SJCRH30 (cell line): ENCODE measurements around the gene STEAP4. TPM values are rescaled to one million over a fixed set of nuclear protein-coding genes. Genes with fewer than 3 reads are reported as not detected.

Experiments used
- DNase-seq, 2 experiments: peaks; one replicate each; pipeline ENCODE4 v3.0.0-alpha.2; 2015 to 2020
- H3K27ac ChIP-seq: fragments of 250-450 bp; sonication (Bioruptor Pico); 2 replicates; pipeline ENCODE4 v1.5.1; 2020; ENCODE audit warnings: mild to moderate bottlenecking, moderate library complexity
- H3K27me3 ChIP-seq: fragments of 250-450 bp; sonication (Bioruptor Pico); 2 replicates; pipeline ENCODE4 v1.5.1; 2020; ENCODE audit warnings: mild to moderate bottlenecking, moderate library complexity
- H3K36me3 ChIP-seq: fragments of 250-450 bp; sonication (Bioruptor Pico); 2 replicates; pipeline ENCODE4 v1.5.1; 2020; ENCODE audit warnings: mild to moderate bottlenecking, moderate library complexity
- H3K4me1 ChIP-seq: fragments of 250-450 bp; sonication (Bioruptor Pico); 2 replicates; pipeline ENCODE4 v1.5.1; 2020; ENCODE audit warnings: mild to moderate bottlenecking, moderate library complexity
- H3K4me3 ChIP-seq: fragments of 250-450 bp; sonication (Bioruptor Pico); 2 replicates; pipeline ENCODE4 v1.5.1; 2020; ENCODE audit warnings: mild to moderate bottlenecking, moderate library complexity
- H3K9me3 ChIP-seq: fragments of 250-450 bp; sonication (Bioruptor Pico); replicated peaks from 2 replicates; pipeline ENCODE4 v1.5.1; 2020; ENCODE audit warnings: mild to moderate bottlenecking, moderate library complexity
- total RNA-seq: library from RNA; depleted of rRNA; stranded (reverse); fragments of >200 nt; shearing (Covaris generic); gene quantifications from 2 replicates; pipeline ENCODE4 v1.2.3, GENCODE V29; 2014; rRNA removed

Gene STEAP4
- total RNA-seq: not detected in 2 replicates

GRCh38 chr7:88306590-88307048 lies at the start of gene STEAP4:
STEAP4 (minus strand) TSS chr7:88306894; CDS start chr7:88284269, 22,625 bp downstream.
- Histone ChIP-seq H3K27ac (no peak within 1 kb of the TSS), H3K36me3 (no peaks in the 10 kb centered on the region), H3K27me3 (no peaks in the 10 kb centered on the region), H3K9me3 (no peaks in the 10 kb centered on the region), H3K4me1 (peaks cover 14% of the 10 kb centered on the region; the same call in 1 of the 2 replicates), H3K4me3 (no peak within 1 kb of the TSS)
- DNase-seq: no peak

- Histone ChIP-seq H3K4me3 (no peak overlapping the region), H3K9me3 (no peaks in the 10 kb centered on the region)
- no peak for DNase-seq
These were observed 48.3 kb upstream of the STEAP4 start for GRCh38 chr7:88355011-88355410.

GRCh38 chr7:88350118-88350517 lies 43.4 kb upstream of the STEAP4 start:
- H3K9me3 ChIP-seq: no peaks in the 10 kb centered on the region
- peaks cover 2% of the 10 kb centered on the region; the same call in 1 of the 2 replicates for H3K27me3 ChIP-seq
- H3K27ac ChIP-seq: no peak overlapping the region
- DNase-seq: no peak
- no peaks in the 10 kb centered on the region for H3K4me1 ChIP-seq
- no peak overlapping the region for H3K4me3 ChIP-seq
- no peaks in the 10 kb centered on the region for H3K36me3 ChIP-seq

More at GRCh38 chr7:88355011-88355410, 48.3 kb upstream of the STEAP4 start:
- no peak overlapping the region for H3K27ac ChIP-seq
- no peaks in the 10 kb centered on the region for H3K27me3 ChIP-seq
- H3K36me3 ChIP-seq: no peaks in the 10 kb centered on the region
- no peaks in the 10 kb centered on the region for H3K4me1 ChIP-seq

GRCh38 chr7:88347517-88347916 lies 40.8 kb upstream of the STEAP4 start:
- no peak overlapping the region for H3K27ac ChIP-seq
- H3K36me3 ChIP-seq: no peaks in the 10 kb centered on the region
- H3K4me3 ChIP-seq: no peak overlapping the region
- H3K27me3 ChIP-seq: peaks cover 2% of the 10 kb centered on the region; the same call in 1 of the 2 replicates
- DNase-seq: no peak
- no peaks in the 10 kb centered on the region for H3K4me1 ChIP-seq
- H3K9me3 ChIP-seq: no peaks in the 10 kb centered on the region

DNA sequence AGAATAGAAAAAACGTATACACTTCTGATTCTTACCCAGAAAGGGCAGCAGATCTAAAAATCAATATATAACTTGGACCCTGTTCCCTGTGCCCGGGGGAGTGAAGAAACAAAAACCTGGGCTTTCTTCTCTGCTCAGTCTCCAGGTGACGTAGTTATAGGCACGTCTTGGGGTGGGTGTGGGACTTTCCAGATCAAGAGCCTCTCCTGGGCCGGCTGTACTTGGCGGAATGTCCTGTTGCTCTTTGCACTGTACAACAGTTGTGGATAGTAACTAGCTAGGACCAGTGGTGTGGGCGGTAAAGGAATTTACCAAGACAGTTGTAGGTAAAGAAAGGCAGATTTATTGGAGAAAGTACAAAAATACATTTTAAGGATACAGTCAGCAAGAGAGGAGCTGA lies 40.4 kb upstream of the STEAP4 start:
- no peaks in the 10 kb centered on the region for H3K9me3 ChIP-seq
- no peak for DNase-seq
- H3K36me3 ChIP-seq: no peaks in the 10 kb centered on the region
- H3K27me3 ChIP-seq: peaks cover 2% of the 10 kb centered on the region; the same call in 1 of the 2 replicates
- no peak overlapping the region for H3K4me3 ChIP-seq
- no peaks in the 10 kb centered on the region for H3K4me1 ChIP-seq
- no peak overlapping the region for H3K27ac ChIP-seq

- peaks cover 2% of the 10 kb centered on the region; the same call in 1 of the 2 replicates for H3K27me3 ChIP-seq
- no peak overlapping the region for H3K4me3 ChIP-seq
These were observed 39.7 kb upstream of the STEAP4 start for GRCh38 chr7:88346357-88346756.

DNA sequence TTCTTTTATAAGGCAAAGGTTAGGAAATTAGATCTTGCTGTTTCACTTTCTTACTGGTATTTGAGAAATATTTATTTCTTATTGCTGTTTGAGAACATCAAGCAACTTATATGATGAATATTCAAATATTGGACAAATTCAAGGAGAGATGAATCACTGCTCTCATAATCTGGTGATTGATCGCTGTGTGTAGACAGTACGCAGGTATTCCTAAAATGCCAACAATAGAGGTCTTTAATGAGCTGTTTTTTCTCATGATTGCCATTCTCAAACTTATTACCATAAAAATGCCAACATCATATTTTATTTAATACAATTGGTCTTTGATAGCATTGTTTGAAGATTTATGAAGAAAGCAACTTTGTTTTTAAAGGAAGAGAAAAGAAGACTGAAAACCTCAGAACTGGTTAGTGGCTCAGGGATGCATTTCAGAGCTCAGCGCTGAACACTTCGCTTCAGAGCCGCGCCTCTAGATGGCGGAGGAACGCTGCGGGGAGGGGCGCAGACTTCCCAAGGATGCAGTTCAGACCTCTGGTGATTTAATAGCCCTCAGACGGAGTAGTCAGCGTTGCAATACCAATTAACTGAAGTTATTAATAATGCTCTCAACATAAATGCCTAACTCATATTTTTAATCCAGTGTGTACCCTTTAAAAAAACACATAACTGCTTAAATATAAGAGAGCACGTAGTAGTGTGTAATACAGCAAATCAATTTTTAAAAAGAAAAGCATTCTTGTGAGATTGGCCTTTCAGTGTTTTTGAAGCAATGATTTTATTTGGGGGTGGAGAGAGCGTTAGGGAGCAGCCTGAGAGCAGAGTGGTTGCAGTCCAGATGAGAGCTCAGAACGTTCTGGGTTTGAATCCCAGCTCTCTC lies 38.5 kb upstream of the STEAP4 start:
- Histone ChIP-seq H3K4me1 (no peaks in the 10 kb centered on the region), H3K27me3 (peaks cover 2% of the 10 kb centered on the region; the same call in 1 of the 2 replicates), H3K9me3 (no peaks in the 10 kb centered on the region), H3K27ac (no peak overlapping the region), H3K36me3 (no peaks in the 10 kb centered on the region), H3K4me3 (no peak overlapping the region)
- peak; percentile 36 to 62 for DNase-seq

More at GRCh38 chr7:88346357-88346756, 39.7 kb upstream of the STEAP4 start:
- Histone ChIP-seq H3K27ac (no peak overlapping the region), H3K36me3 (no peaks in the 10 kb centered on the region), H3K9me3 (no peaks in the 10 kb centered on the region), H3K4me1 (no peaks in the 10 kb centered on the region)
- no peak for DNase-seq

GRCh38 chr7:88344271-88344670 lies 37.6 kb upstream of the STEAP4 start:
- Histone ChIP-seq H3K27me3 (peaks cover 2% of the 10 kb centered on the region; the same call in 1 of the 2 replicates), H3K9me3 (no peaks in the 10 kb centered on the region), H3K27ac (no peak overlapping the region), H3K4me3 (no peak overlapping the region), H3K4me1 (peaks cover 4% of the 10 kb centered on the region; the same call in 1 of the 2 replicates), H3K36me3 (no peaks in the 10 kb centered on the region)
- peak; percentile 24 to 56 for DNase-seq

- no peak for DNase-seq
- no peak overlapping the region for H3K27ac ChIP-seq
- H3K36me3 ChIP-seq: no peaks in the 10 kb centered on the region
- H3K4me1 ChIP-seq: peaks cover 7% of the 10 kb centered on the region
- no peak overlapping the region for H3K4me3 ChIP-seq
- no peaks in the 10 kb centered on the region for H3K9me3 ChIP-seq
- H3K27me3 ChIP-seq: no peaks in the 10 kb centered on the region
These were observed 32.7 kb upstream of the STEAP4 start for GRCh38 chr7:88339195-88339922.

DNA sequence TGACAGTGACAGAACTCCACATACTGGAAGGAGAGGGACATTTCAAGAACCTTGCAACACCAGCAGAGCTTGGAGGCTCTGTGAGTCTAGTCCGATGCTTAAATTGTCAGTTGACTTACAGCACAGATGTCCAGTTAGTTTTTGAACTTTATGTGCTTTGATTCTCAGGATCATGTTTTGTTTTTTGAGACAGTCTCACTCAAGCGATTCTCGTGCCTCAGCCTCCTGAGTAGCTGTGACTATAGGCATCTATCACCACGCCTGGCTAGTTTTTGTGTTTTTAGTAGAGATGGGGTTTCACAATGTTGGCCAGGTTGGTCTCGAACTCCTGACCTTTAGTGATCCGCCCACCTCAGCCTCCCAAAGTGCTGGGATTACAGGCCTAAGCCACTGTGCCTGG lies 31.8 kb upstream of the STEAP4 start:
- Histone ChIP-seq H3K27ac (no peak overlapping the region), H3K27me3 (no peaks in the 10 kb centered on the region), H3K4me3 (no peak overlapping the region), H3K36me3 (no peaks in the 10 kb centered on the region), H3K4me1 (peaks cover 7% of the 10 kb centered on the region), H3K9me3 (no peaks in the 10 kb centered on the region)
- no peak for DNase-seq

DNA sequence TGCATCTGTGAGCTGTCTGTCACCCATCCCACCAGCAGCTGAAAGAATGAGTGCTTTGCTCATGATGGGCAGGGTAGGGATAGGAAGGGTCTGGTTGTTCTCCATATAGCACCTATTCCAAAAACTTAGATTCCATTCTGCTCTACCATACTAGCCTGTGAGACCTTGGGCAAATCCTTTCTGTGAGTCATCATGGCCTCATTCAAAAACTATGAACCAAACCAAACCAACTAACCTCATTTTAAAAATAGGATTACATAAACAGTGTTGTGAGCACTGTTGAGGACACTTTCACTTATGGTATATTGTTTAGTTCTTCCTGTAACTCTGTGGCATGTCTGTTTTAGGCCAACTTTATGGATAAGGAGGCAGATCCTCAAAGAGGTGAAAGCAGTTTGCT lies 30.9 kb upstream of the STEAP4 start:
- H3K27ac ChIP-seq: no peak overlapping the region
- no peaks in the 10 kb centered on the region for H3K9me3 ChIP-seq
- H3K4me1 ChIP-seq: peaks cover 7% of the 10 kb centered on the region
- no peaks in the 10 kb centered on the region for H3K27me3 ChIP-seq
- DNase-seq: peak; percentile 11 to 20
- no peak overlapping the region for H3K4me3 ChIP-seq
- H3K36me3 ChIP-seq: no peaks in the 10 kb centered on the region

- Histone ChIP-seq H3K9me3 (no peaks in the 10 kb centered on the region), H3K4me1 (no peaks in the 10 kb centered on the region), H3K36me3 (no peaks in the 10 kb centered on the region), H3K27me3 (no peaks in the 10 kb centered on the region), H3K4me3 (no peak overlapping the region), H3K27ac (no peak overlapping the region)
- no peak for DNase-seq
These were observed 24.6 kb upstream of the STEAP4 start for GRCh38 chr7:88331322-88331721.

DNA sequence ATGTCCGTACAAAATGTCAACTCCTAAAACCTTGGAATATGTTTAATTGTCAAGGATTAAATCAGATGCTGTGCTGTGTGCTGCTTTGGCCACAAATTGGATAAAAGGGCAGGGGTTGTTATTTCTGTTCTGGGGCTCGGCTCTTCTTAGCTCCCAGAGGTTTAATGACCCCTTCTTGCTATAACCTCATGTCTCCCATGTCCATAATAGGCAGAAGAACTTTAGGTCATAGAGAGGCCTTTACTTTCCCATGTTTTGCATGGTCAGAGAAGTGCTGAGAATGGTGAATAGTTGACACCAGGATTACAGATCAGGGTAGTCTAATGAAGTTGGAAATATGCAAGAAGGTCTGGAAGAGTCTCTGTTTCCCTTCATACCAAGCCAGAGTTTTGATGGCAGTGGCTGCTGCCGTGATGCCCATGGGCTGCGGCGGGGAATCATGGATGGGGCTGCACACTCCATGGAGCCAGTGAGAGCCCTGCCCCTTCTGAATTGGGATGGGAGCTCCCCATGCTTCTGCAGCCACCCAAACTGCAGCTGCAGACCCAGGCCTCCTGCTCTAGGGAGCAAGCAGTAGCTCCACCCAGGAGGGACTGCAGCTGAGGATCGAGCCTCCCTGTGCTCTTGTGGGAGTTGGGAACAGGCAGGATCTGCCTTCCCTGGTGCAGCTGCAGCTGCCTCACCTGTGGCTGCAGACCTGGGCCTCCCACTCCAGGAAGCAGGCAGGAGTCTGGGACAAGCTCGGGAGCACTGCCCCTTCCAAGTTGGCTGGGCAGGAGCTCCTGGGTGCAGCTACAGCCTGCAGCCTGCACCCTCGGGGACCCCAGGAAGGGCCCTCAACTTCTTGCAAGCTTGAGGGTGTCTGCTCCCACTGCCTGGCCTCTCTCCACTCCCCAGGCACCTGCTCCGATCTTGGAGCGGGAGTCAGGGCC lies 23.1 kb upstream of the STEAP4 start:
- no peaks in the 10 kb centered on the region for H3K27me3 ChIP-seq
- H3K4me1 ChIP-seq: no peaks in the 10 kb centered on the region
- no peaks in the 10 kb centered on the region for H3K9me3 ChIP-seq
- no peaks in the 10 kb centered on the region for H3K36me3 ChIP-seq
- no peak overlapping the region for H3K27ac ChIP-seq
- no peak for DNase-seq
- no peak overlapping the region for H3K4me3 ChIP-seq

DNA sequence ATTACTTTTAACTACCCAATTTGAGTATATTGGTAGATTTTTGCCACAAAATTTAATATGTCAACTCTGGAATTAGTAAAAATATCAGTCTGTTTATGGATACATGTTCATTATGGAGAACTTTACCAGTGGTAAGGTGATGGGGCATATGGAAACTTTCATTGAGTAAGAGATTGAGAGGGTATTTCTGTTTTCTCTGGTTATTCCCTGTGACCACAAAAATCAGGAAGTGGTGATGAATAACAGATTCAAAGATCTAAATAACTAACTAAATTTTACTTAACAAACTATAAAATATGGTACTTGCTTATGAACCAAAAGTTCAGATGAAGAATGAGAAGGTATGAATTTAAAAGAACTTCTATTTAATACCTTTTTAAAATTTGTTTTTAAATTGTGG lies 22.1 kb upstream of the STEAP4 start:
- Histone ChIP-seq H3K27ac (no peak overlapping the region), H3K4me1 (no peaks in the 10 kb centered on the region), H3K9me3 (no peaks in the 10 kb centered on the region), H3K4me3 (no peak overlapping the region), H3K36me3 (no peaks in the 10 kb centered on the region), H3K27me3 (no peaks in the 10 kb centered on the region)
- no peak for DNase-seq
